Measurements from ENCODE around the gene PRSS1.
"Not testable (repeated sequence)": the region's sequence is repeated elsewhere in the genome, so short reads cannot be mapped to it uniquely, and the experiment has no call there.

The PRSS1 gene

GRCh38 chr7:142767861-142768260, 18.6 kb downstream of the PRSS1 start:
- in situ Hi-C loops (cut with MboI; ENCODE audit: low sequenced_read_pairs, unreplicated experiment): no loop called here

GRCh38 chr7:142768885-142769284, 19.6 kb downstream of the PRSS1 start:
- DNase-seq (ENCODE audit: low spot score); in situ Hi-C loops (cut with MboI; ENCODE audit: low sequenced_read_pairs, unreplicated experiment): not testable (repeated sequence)

More at GRCh38 chr7:142767861-142768260, 18.6 kb downstream of the PRSS1 start:
- no peak for TF ChIP-seq CTCF (IDR thresholded peaks at IDR 0.05; ENCODE audit: borderline replicate concordance, control extremely low read depth, extremely low read depth, insufficient read depth, missing control alignments)
- no peak for DNase-seq (ENCODE audit: low spot score)

GRCh38 chr7:142770661-142771352, 21.5 kb downstream of the PRSS1 start, which contains the start of gene PRSS2:
PRSS2 (plus strand) TSS chr7:142770970; CDS start chr7:142770983, 13 bp downstream.
- no peak for DNase-seq (ENCODE audit: low spot score)
- in situ Hi-C loops (cut with MboI; ENCODE audit: low sequenced_read_pairs, unreplicated experiment): no loop called here
- no peak for TF ChIP-seq CTCF (IDR thresholded peaks at IDR 0.05; ENCODE audit: borderline replicate concordance, control extremely low read depth, extremely low read depth, insufficient read depth, missing control alignments)

- DNase-seq (ENCODE audit: low spot score): peak; percentile 43
- TF ChIP-seq CTCF (IDR thresholded peaks at IDR 0.05; ENCODE audit: borderline replicate concordance, control extremely low read depth, extremely low read depth, insufficient read depth, missing control alignments): no peak
- in situ Hi-C loops (cut with MboI; ENCODE audit: low sequenced_read_pairs, unreplicated experiment): no loop called here
Observed at GRCh38 chr7:142771353-142771723, 22.1 kb downstream of the PRSS1 start.

GRCh38 chr7:142772051-142772450, 22.8 kb downstream of the PRSS1 start:
- DNase-seq (ENCODE audit: low spot score): no peak
- in situ Hi-C loops (cut with MboI; ENCODE audit: low sequenced_read_pairs, unreplicated experiment): no loop called here
- TF ChIP-seq CTCF (IDR thresholded peaks at IDR 0.05; ENCODE audit: borderline replicate concordance, control extremely low read depth, extremely low read depth, insufficient read depth, missing control alignments): no peak

GRCh38 chr7:142772673-142773072, 23.4 kb downstream of the PRSS1 start:
- no peak for TF ChIP-seq CTCF (IDR thresholded peaks at IDR 0.05; ENCODE audit: borderline replicate concordance, control extremely low read depth, extremely low read depth, insufficient read depth, missing control alignments)
- DNase-seq (ENCODE audit: low spot score): no peak
- in situ Hi-C loops (cut with MboI; ENCODE audit: low sequenced_read_pairs, unreplicated experiment): no loop called here

- no peak for TF ChIP-seq CTCF (IDR thresholded peaks at IDR 0.05; ENCODE audit: borderline replicate concordance, control extremely low read depth, extremely low read depth, insufficient read depth, missing control alignments)
- in situ Hi-C loops (cut with MboI; ENCODE audit: low sequenced_read_pairs, unreplicated experiment): no loop called here
- DNase-seq (ENCODE audit: low spot score): no peak
Observed at GRCh38 chr7:142773230-142773629, 24.0 kb downstream of the PRSS1 start.
